GM19035 (cell line): ENCODE data around the gene SNAP91.

ENCODE experiments used
- ATAC-seq: cut with Tn5 transposase; IDR thresholded peaks from one replicate; pipeline ENCODE4 v1.9.1; 2021; ENCODE audit not compliant: unreplicated experiment

Gene SNAP91

DNA sequence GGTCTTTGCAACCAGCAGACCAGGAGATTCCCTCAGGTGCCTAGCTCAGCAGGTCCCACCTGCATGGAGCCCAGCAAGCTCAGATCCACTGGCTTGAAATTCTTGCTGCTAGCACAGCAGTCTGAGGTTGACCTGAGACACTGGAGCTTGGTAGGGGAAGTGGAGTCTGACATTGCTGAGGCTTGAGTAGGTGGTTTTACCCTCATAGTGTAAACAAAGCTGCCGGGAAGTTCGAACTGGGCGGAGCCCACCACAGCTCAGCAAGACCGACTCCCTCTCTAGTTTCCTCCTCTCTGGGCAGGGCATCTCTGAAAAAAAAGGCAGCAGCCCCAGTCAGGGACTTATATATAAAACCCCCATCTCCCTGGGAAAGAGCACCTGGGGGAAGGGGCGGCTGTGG, 162.3 kb downstream of the SNAP91 start:
- no peak for ATAC-seq

DNA sequence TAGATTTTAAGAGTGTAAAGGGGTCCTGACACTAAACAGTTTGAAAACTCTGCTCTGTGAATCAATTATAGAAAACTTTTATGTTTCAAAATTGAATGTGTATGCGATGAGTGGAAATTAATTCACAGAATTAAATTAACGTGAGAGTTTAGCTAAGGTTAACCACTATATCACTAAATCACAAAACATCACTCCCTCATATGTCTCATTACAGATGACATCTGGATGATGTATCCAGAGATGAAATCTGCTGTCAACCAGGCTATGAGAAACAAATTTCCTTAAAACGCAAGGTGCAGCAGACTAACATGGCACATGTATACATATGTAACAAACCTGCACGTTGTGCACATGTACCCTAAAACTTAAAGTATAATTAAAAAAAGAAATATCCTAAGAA, 169.2 kb downstream of the SNAP91 start:
- ATAC-seq = no peak

DNA sequence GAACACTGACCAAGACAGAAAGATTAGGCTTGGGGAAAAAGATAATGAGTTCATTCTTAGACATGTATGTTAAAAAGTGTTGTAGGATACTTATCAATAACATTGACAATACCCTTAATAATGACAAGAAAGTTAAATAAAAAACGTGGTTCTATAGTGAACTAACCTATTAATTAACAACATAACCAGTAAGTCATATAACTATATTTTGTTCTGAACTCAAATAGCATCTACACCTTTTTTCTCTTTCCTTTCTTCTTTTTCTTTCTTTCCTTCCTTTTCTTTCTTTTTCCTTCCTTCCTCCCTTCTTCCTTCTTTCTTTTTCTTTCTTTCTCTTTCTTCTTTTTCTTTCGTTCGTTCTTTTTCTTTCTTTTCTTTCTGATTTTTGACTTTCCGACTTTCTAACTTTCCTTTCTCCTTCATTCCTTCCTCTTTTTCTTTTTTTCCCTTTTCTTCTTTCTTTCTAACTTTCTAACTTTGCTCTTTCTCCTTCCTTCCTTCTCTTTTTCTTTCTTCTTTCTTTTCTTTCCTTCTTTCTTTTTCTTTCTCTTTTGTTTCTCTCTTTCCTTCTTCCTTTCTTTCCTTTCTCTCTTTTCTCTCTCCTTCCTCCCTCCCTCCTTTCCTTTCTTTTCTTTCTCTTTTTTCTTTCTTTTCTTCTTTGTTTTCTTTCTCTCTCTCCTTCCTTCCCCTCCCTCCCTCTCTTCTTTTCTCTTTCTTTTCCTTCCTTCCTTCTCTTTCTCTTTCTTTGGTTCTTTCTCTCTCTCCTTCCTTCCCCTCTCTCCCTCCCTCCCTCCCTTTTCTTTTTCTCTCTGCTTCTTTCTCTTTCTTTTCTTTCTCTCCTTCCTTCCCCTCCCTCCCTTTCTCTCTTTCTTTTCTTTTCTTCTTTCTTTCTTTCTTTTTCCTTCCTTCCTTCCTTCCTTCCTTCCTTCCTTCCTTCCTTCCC, 172.0 kb downstream of the SNAP91 start:
- no peak for ATAC-seq

DNA sequence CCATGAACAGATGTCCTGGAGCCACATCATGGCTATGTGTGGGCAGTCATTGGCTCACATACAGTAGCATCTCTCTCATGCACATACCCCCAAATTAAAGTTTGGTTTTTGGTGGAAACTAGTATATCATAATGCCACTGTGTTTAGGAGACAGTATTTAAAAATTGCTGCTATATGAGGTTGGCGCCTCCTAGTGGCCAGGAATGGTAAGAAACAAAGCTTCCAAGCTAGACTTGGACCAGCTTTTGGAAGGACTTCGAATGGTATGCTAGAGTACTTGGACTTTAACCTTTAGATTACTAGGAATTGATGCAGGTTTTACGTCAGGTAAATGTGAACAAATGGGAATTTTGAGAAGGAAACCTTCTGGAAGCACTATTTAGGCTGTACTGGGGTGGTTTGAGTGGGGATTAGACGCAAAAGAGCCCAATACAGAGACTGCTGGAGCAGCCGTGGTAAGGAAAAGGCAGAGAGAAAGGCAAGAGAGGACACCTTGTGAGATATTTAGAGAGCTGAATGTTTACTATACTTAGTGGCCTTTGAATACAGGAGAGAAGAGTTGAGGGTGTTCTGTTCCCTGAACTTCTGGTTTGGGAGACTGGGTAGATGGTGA, 172.8 kb downstream of the SNAP91 start:
- peak; percentile 79 for ATAC-seq

DNA sequence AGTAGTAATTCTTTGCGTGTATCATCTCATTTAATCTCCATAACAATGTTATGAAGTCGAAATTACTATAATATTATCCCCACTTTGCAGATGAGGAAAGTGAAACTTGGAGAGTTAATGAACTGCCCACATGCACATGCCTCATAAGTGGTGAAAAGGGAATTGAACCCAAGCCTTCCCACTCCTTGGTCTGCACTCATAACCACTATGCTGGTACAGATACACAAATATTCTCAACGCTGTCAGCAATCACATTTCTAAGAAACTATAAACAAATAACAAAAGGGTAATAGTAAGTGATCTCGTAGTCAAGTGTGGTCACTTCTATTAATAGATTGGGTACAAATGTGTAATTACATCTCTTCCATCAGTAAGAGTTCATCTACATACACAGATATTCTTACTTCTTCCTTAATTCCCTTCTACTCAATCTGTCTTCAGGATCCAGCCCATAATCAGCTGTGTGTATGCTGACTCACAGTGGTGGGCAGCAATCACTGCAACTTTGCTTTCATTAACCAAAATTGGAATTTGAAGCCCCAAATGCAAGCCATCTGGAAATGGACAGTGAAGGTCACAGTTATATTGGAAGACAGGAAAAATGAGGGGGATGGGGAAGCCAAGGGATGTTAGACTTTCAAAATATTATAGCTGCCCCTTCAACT, 190.0 kb downstream of the SNAP91 start:
- no peak for ATAC-seq

DNA sequence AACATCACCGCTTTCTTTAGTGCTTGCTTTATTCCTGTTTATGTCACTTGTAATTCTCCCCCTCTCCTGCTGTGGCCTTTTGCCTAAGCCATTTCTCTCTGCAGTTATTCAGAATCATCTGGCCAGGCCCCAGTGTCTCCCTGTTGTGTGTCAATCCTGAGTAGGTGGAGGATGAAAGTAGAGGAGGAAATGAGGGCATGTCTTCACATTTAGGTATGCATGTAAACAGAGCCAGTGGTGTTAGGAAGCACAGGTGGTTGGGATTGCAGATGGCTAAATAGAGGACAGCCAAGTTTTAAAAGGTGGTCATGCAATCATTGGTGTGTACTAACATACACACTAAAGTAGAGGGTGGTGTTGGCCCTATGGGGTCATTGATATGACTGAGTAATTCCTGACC, 191.4 kb downstream of the SNAP91 start:
- no peak for ATAC-seq

DNA sequence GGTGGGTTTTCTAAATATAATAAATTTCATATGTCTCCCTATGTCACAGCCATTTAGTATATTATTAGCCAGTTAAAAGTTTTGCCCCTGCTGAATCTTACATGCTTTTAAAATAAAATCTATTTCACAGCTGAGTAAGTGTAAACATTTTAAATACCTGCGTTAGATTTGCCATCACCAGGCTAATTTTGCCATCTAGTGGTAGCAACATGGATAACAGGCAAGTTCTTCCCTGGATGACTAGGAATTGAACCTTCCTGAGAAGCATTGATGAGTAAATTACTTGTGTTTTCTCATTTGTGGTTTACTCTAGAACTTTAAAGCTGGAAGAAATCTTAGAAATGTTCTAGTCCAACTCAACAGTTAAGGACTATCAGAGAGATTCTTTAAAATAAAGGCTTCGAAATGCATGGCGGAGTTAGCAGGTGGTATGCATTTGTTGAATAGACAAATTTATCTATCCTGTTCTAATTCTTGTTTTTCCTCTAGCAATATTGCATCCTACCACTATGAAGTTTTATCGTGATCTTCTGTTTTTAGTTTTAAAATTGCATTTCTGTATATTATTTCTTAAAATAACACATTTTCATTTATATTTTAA, 193.9 kb downstream of the SNAP91 start:
- ATAC-seq = peak; percentile 62

DNA sequence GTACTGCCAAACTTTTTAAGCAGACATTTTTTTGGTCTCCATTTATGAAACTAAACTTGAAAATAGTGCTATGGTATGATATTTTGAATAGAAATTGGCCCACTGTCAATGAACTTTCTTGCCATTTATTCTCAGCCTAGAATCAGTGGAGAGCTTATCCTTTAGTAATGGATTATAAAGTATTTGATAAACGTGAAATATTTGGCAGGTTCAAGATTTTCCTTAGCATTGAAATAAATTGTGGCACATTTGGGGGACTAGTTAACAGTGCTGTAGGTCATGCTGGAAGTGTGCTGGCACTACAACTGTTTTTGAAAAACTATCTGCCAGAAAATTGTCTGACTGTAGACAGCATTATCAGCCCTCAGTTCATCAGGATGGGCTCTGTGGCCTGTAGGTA, 194.4 kb downstream of the SNAP91 start:
- ATAC-seq = peak; percentile 4

DNA sequence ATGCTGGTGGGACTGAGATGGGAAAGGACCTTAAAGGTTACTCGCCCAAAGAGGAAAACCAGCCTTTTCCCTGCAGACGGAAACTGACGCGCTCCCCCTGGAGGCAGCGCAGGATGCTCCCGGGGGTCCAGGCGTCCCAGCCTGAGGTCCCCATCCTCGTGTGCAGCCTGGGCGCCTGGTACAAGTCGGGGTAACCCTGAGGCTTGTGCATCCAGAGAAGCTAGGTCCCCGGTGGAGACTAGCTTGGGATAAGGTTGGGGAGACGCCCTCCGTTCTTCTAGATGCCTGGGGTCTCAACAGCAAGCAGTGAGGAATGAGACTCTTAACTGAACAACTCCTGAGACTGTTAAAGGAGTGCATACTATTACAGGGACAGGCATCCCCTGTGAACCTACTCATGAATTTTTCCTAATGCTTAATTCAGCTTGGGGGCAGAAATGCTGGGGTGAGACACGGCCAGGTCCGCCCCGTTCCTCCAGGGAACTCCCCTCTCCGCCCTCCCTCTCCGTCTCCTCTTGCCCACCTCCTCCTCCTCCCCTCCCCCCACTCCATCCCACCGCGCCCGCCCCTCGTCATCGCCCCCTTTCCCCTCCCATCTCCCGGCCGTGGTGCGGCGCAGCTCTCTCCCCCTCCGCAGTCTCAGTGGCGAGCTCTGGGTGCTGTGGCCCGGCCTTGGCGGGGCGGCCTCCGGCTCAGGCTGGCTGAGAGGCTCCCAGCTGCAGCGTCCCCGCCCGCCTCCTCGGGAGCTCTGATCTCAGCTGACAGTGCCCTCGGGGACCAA, 196.8 kb downstream of the SNAP91 start, which contains the start of gene PRSS35:
Gene PRSS35 (plus strand): TSS at position 634 of the 781 bp plus-strand sequence. CDS start 10,908 bp downstream, outside the sequence.
- no peak for ATAC-seq

DNA sequence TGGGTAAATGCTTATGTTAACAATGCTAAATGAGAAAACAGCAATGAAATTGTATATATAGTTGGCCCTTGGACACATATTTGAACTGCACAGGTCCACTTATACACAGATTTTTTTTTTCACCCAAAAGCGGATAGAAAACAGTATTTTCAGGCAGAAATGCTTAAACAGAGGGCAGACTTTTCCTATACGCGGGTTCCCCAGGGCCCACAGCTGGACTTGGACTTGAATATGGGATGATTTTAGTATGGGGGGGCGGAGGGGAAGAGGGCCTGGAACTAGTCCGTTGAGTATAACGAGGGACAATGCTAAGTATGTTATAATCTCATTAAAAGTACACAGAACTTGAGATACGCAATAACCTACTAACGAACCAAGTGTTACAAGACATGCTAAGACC, 197.6 kb downstream of the SNAP91 start:
- no peak for ATAC-seq

DNA sequence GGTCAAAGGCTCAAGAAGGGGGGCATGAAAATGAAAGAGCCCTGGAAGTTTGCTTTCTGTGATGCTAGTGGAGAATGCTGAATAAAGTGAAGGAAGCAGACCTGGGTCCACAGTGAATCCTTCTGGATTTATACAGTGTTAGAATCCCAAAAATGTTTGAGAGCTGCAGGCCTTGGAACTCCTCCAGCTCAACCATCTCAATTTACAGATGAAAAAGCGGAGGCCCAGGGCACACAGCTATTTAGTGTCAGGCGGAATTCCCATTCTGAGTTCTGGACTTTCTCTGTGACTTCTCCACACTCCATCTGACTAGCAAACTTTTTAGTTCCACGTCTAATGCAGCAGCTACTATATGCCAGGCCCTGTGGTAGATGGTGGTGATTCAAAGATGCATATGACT, 198.1 kb downstream of the SNAP91 start:
- ATAC-seq = no peak

DNA sequence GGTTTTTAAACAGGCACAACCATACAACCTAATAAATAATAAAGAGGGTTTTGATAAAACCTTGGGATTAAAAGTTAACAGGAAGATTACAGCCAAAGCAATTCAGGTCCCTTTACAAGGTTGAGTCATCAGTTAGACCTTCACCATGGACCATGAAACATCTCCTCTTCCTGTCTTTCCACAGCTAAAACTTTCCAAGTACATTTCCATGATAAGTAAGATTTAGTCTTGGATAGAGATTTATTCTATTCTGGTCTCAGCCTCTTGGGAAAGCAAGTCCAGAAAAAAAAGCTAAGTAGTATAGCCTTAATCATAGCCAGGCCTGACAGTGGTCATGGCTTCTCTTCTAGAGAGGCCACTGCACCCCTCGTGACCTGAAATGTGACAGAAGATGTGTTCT, 199.5 kb downstream of the SNAP91 start:
- no peak for ATAC-seq

DNA sequence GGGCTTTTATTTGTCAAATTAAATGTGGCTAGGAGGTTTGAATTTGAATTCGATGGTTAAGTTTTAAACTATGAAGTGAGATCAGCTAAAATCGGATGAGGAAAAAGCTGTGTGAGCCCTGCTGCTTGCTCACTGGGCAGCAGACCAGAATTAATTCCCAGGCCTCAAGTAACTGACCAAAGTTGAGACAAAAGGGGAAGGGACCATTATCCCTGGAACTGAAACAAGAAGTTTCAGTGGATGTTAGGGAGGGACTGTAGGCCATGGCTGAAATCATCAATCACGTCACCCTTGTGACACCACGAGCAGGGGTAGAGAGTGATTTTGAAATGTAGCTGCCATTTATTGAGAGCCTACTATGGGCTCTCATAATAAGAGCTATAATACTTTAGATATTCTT, 203.5 kb downstream of the SNAP91 start:
- no peak for ATAC-seq
